ENCODE data around the gene NPM3.

The NPM3 gene

DNA sequence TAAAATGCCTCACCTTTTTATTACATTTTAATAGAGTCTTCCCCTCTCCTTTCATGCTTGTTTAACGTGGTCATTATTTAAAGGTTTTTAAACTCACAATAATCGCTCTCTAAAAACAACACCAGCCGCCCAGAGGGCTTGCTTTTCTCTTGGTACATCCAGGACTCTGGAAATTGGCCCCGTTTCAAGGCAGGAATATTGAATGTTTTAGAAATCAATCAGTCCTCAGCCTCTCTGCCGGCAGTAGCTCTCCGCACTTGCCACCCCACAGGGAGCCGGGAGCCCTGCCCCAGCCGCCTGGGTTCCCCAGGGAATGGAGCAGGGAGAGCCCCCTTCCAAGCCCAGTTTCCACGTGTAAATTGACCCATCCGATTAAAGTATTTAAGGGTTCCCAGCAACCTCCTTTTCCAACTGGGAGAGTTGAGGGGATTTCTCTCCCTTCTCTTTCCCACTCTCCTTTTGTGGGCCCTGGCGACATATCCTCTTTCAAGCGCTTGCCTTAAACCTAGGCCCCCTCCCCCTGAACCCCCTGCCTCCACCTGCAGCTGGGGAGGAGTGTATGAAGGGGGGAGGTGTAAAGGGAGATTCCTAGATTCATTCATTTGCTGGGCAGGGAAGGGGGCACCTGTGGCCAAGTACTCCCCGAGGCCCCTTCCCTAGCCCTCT is 9.2 kb downstream of the NPM3 start:
- no peak for DNase-seq

DNA sequence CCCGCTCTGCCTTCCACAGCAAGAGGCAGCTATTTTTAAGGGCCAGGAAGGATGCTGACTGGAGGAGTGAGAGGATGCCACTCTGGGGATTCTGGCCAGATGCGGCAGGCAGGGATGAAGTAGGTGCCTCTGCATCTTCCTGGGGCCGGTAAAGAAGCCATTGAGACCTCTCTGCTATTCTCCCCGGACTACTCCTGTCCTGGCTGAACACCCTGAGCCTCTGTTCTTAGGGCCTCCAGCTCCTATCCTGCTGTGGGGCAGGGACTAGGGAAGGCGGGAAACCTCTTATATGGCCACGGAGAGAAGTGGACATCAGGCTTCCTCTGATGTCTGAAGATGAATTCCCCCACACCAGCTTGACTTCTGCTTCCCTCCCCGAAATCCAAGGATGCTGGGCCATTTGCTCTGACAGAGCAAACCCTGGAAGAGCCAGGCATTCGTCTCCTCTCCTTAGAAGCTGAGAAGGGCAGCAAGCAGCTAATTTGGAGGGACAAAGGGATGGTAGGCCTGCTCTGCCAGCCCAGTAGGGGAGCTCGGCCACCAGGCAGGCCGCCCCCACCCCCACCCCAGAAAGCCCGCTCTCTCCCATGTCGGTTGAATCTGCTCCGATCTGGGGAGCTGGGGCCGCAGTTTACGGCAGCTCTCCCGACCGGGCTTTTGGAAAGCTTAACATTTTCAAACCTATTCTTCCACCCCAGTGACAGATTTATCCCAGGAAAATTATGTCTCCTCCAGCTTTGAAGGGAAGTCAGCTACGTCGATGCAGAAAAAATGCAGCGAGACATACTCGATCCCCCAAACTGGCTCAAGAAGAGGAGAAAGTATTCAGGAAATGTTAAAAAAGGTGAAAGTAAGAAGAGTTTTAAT is 10.1 kb downstream of the NPM3 start:
- no peak for DNase-seq

DNA sequence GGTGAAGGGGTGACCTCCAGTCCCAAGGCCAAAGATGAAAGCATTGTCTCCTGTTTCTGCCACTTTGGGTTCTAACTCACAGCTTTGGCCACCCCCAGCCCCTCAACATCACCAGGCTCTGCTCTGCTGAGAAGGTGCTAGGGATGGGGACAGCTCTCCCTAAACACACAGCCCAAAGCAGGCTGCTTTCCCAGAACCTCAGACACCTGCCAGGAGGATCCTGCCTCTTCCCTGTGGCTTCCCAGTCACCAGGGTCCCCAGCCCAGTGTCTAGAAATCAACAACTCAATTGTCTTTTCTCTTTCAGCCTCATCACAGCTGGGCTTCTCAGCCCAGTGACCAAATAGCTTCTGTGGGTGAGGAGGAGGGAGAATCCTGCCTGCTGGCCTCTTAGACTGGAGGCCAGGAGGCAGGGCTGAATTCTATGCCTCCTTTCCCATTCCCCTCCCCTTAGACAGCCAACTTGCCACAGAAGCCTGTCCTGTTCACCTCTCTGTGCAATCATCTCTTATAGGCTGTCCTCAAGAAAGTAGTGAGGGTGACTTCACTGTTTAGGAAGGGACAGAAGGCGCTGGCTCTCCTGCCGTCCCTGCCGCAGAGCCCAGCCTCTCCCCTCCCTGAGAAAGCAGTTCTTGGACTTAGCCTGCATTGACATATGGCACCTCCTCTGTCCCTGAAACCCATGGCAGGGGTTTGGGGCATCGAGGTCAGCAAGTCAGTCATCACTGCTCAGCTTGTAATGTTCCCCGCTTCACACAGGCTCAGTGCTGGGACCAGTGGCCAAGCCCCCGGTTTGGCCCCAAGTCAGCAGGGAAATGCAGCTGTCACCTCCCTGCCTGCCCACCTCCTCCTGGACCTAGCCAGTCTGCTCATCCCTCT is 11.0 kb downstream of the NPM3 start:
- no peak for DNase-seq

DNA sequence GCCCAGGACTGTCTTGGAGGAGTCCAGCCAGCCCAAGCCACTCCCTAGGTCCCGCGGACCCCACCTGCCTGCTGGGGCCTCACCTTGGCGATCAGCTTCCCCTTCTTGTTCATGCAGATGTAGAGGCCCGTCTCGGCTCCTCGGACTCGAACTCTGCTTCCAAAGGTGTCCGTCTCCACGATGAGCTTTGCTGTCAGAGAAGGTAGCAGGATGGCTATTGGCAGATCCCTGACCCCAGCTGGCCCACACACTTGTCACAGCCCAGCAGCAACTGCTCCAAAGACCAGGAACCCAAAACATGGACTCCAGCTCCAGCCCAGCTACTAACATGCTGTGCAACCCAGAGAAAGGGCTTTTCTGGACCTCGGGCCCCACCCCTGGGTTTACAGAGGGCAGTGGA is 11.9 kb downstream of the NPM3 start:
- DNase-seq = no peak

GRCh38 chr10:101770331-101771215 is 12.7 kb downstream of the NPM3 start:
- DNase-seq = no peak

DNA sequence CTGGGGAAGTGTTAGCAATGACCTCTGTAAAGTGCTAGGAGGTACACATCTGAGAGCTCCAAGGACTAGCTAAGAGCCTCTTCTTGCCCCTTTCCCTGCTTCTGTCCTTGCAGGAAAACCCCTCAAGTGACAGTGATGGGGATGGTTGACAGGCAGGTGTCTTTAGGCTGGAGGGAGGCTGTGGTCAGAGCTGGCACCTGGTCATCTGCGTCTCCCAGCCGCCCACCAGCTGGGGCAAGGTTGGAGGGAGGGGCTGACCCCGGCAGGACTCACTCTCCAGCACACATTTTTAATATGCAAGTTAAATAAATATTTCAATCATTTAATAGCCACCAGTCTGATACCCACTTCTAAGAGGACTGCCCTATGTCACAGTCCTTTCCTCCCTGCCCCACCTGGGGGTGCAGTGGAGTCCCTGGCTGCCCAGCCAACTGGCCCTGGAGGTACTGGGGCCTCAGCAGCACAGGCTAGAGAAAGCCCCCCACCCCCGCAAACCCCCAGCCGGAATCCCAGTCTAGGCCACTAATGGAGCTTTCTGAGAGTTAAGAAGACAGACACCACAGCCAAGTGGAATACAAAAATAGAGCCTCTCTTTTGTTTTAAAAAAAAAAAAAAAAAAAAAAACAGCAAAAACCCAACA is 13.6 kb downstream of the NPM3 start:
- DNase-seq = no peak

DNA sequence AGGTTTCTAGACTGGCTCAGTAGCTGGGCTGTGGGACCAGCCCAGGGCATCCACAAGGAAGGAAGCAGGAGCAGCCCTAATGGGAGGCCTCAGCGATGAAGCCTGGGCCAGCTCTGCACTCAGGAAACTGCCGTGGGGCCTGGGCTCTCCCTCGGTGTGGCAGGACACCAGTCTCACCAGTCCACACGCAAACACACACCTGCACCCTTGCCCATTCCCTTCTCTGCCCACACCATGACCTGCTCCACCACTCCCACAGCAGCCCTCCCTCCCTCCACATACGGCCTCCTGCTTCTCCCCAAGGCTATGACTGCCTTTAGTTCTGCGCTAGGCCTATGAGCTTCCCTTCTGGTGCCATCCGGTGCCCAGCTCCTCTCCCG is 14.5 kb downstream of the NPM3 start:
- no peak for DNase-seq

DNA sequence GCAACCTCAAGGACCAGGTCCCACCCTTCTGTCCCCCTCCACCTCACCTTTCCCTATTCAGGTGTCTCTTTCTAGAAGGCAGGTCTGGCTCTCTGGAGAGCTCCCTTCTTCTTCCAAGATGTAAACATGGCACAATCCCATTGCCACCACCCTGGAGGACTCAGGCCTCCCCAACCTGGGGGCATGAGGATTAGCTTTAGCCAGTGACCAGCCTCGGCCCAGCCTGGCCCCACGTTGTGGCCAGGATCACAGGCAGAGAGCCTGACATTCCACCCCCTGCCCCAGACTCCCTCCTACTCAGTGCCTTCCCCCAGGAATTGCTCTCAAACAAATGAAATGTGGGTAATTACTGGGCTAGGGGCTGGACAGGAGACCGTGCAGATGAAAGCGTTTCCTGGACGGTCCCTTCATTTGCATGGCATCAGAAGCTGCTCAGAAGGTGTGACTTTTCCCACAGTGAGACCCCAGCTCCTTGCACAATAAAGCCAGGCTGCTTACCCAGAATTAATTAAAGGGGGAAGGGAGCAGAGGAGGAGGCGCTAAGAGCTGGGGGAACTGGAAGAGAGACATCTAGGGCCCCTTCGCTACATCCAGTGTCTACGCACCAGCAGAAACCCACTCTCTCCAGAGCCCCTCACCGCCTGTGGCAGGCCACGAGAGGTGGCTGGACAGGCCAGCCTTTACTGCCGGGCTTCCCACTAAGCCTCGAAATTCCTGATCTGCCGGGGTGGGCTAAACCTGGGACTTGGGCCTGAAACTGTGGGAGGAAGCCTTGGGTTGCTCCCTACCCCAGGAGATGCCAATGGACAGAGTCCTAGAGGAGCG is 15.1 kb downstream of the NPM3 start:
- no peak for DNase-seq

DNA sequence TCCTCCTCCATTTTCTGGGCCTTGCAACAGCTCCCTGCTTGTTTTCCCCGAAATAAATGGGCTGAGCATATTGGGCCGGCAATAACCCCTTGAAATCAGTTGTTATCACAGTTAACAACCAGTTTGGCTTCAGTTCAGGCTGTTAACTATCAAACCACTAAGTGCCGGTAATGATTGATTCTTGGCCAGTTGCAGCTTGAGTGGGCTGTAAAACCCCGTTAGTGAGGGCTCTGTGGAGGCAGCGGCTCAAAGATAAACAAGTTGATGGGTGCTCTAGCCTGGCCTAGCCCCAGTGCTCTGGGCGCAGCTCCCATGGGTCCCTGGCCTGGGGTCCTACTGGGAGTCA is 15.7 kb downstream of the NPM3 start:
- DNase-seq = no peak

DNA sequence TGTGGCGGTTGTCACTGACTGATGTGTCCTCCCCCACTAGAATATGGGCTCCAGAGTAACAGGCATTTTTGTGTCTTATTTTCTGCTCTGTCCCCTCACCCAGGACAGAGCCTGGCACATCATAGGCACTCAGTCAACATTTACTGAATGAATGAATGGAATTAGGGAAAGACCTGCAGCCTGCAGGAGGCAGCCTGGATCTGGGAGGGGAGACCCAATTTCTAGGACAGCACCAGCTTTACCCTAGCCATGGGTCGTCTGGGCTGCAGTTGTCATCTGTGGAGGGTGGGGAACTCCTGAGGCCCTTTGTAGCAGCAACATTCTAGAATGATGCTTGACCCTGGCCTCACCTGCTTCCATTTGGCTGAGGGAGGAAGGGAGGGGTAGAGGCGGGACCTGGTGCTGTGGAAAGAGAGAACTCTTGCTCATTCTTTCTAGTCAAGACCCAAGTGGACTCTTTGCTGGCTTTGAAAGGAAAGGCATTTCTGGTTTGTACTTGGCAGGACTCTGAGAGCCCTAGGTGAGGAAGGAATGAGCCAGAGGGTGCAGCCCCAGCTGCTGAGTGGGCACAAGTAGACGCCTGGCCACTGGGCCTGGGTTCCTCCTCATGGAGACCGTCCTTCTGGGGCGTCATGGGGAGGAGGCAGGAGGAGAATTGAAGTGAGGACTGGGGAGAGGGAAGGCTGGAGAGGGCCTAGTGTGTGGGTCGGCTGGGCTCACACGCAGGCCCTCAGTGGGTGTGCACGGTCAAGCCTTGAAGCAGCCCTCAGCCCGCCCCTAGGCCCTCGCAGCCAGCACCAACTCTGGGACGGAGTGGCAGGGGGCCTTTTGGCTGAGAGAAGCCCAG is 16.3 kb downstream of the NPM3 start:
- DNase-seq = no peak

DNA sequence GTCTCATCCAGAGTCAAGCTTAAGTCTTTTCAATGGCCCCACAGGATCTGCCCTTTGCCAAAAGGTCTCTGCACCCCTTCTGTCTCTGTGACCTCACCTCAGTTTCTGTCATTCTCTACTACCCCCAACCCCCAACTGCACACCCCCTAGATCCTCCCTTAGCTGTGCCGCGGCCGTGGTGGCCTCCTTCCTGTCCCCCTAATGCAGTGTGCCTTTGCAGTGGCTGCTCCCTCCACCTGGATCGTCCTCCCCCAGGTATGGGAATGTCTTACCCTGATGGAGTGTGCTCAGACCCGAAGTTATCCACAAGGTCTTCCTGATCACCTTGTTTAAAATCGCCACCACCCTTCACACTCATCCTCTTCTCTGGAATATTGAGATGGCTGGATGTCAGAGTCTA is 16.9 kb downstream of the NPM3 start:
- DNase-seq = no peak

DNA sequence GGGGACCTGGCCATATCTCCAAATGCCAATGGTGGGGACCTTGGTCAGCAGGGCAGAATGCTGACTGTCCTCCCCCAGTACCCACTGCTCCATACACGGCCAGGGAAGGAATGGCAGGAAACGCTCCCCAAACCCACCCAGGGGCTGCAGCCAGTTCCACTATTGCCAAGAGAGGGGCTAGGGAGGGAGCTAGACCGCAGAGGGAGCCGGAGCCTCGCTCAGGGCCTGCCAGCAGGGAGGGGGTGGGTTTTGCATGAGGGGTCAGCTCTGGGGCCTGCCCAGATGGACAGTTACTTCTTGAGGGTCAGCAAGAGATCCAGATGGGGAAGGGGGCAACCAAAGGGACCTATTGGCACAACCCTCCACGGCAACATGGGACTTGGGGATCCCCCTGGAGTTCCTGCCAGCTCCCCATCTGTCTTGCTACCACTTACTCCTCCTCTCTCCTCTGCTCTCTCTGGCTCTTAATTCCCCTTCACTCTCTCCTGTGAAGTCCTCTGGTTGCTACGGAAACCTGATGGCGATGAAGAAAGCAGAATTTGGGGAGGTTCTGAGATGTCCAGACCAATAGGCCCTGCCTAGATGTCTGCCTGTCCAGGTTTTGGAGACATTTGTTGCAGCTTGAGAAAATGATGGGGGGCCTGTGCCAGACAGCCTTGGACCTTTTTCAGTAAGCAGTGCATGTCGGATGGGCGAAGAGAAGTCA is 20.0 kb downstream of the NPM3 start:
- no peak for DNase-seq

- DNase-seq = no peak
Measured at GRCh38 chr10:101762736-101763135, 20.5 kb downstream of the NPM3 start.

DNA sequence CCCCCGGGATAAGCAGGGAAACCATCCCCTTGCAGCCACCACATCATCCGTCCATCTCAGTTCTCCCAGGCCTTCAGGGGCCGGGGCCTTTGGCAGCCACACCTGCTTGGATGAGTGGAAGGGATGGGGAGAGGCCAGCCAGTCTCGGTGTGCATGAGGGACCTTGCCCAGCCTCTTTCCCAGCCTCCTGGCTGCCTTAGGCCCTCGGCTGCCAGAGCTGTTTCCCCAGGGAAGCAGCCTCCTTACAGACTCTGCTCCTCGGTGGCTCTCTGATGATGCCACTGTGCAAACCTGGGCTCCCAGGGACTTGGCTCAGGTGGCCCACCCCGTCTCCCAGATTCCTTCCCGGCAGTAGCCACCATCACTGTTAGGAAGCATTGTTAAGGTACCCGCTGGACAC is 22.0 kb downstream of the NPM3 start:
- DNase-seq = no peak

DNA sequence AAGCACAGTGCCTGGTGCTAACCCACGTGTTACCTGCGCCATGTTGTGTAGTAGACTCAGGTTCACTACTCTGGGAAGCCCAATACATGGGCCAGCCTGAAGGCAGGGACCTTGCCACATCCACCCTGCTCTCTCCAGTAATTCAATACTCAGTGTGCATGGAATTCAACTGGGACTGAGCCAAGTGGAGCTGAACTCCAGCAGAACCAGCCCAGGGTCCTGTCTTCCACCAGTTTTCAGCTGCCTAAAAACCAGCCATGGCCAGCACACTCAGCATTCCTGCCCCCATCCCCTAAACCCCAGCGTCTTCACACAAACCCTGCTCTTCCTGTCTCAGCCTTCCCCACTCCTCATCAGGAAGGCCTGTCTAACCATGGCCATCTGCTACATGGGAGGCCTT is 22.7 kb downstream of the NPM3 start:
- no peak for DNase-seq

DNA sequence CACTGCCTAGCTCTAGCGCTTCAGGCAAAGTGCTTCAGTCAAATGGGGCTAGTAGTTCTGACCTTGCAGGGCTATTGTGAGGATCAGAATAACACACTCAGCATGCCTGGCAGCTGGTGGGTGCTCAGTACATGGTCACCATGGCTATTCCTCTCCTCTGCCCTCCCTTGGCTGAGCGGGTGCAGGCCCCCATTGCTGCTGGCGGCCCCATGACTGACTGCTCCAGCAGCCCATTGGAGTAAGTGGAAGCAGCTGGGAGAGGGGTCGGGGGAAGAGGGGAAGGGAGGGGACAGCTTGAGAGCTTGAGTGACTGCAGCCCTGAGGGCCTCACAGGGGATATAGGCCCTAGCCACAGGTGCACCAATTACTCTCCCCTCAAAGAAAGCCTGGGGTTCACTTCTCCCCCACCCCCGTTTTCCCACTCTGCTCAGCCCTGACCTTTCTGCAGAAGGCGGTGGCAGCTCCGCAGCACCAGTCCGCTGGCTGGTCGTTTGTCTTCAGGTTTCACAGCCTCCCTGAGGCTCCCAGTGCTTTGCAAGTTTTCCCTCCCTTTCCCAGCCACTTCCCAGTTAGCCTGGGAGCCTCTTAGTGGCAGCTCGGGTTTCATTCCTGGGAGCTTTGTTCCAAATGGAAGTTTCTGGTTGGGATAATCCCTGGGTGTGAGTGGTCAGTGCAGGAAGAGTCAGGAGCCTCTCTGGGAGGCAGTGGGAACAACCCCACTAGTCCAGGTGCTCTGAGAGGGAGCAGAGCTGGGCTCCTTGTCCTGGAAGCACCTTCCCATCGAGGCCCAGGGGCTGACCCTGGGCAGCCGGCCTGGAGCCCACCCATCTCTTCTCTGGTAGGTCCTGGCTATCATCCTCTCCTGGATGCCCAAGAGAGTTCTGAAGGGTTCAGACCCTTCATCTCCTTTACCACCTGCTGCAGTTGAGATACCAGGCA is 23.7 kb downstream of the NPM3 start:
- no peak for DNase-seq

GRCh38 chr10:101758858-101759257 is 24.4 kb downstream of the NPM3 start:
- DNase-seq = no peak

- DNase-seq = no peak
Measured at GRCh38 chr10:101752241-101752640, 31.0 kb downstream of the NPM3 start.
